OCI-LY3 (cell line): ENCODE results near the gene NRXN3.

Source experiments
- CTCF ChIP-seq: fragments of 200-600, 300-600 bp; sonication (generic); IDR thresholded peaks from 2 replicates; pipeline ENCODE4 v1.5.1; 2014; ENCODE audit warnings: antibody characterized with exemption, low read length, low read depth
- EZH2phosphoT487 ChIP-seq: fragments of 200-600 bp; shearing (Covaris generic); IDR thresholded peaks from 2 replicates; pipeline ENCODE4 v1.6.1; 2018; ENCODE audit warnings: antibody characterized with exemption, mixed run types, low read depth

GRCh38 chr14:78535041-78535440 is 364.9 kb downstream of the NRXN3 start:
- TF ChIP-seq CTCF, result no peak
- TF ChIP-seq EZH2phosphoT487, result no peak
